ENCODE measurements around the gene SPATA45.

SPATA45 gene

DNA sequence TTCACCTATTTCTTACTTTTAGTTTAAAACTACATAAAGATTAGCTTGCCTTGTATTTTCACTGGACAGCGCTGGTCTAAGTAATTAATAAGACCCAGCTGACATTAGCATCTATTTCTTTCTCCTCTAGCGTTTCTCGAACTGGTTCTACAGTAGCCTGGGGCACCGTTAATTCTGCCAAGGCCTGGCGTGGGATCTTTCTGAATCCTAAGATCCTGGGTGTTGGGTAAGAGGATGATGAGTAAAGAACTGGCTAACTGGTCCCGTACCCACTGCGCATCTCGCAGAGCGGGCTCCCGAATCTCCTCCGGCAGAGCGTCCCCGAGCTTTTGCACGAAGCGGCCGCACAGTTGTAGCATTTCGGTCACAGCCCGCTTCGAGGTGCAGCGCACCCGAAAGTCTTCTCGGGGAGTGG, 56.2 kb downstream of the SPATA45 start:
- Histone ChIP-seq H3K4me2 (ENCODE audit: low read length) (peak overlapping the region; percentile 66), H3K27ac (ENCODE audit: low read depth, low read length, poor library complexity, severe bottlenecking) (peak overlapping the region; percentile 77), H3K27me3 (ENCODE audit: insufficient read depth, low read length) (no peaks in the 10 kb centered on the region), H3K9ac (ENCODE audit: low read length) (peak overlapping the region; percentile 81), H3K79me2 (ENCODE audit: insufficient read depth, low read length) (peaks cover 24% of the 10 kb centered on the region), H2AFZ (ENCODE audit: low read length) (no peak overlapping the region), H4K20me1 (ENCODE audit: insufficient read depth, low read length) (no peaks in the 10 kb centered on the region), H3K4me3 (ENCODE audit: low read depth, low read length, poor library complexity, severe bottlenecking) (peak overlapping the region; percentile 82), H3K9me3 (ENCODE audit: low read length) (no peaks in the 10 kb centered on the region), H3F3A (ENCODE audit: insufficient read depth, low read length) (no peaks in the 10 kb centered on the region), H3K36me3 (ENCODE audit: insufficient read depth, low read length) (peaks cover 22% of the 10 kb centered on the region; the same call in 1 of the 2 replicates), H3K9me2 (ENCODE audit: low read depth, low read length) (no peaks in the 10 kb centered on the region), H3K4me1 (ENCODE audit: insufficient read depth, low read length, severe bottlenecking) (peaks cover 46% of the 10 kb centered on the region)
- TF ChIP-seq EZH2 (IDR thresholded peaks at IDR 0.05; ENCODE audit: borderline replicate concordance, low read length): no peak
- TF ChIP-seq, protein P1, sequence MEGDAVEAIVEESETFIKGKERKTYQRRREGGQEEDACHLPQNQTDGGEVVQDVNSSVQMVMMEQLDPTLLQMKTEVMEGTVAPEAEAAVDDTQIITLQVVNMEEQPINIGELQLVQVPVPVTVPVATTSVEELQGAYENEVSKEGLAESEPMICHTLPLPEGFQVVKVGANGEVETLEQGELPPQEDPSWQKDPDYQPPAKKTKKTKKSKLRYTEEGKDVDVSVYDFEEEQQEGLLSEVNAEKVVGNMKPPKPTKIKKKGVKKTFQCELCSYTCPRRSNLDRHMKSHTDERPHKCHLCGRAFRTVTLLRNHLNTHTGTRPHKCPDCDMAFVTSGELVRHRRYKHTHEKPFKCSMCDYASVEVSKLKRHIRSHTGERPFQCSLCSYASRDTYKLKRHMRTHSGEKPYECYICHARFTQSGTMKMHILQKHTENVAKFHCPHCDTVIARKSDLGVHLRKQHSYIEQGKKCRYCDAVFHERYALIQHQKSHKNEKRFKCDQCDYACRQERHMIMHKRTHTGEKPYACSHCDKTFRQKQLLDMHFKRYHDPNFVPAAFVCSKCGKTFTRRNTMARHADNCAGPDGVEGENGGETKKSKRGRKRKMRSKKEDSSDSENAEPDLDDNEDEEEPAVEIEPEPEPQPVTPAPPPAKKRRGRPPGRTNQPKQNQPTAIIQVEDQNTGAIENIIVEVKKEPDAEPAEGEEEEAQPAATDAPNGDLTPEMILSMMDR (IDR thresholded peaks at IDR 0.05; ENCODE audit: low read length): no peak

- peaks cover 24% of the 10 kb centered on the region for H3K79me2 ChIP-seq (ENCODE audit: insufficient read depth, low read length)
- peaks cover 61% of the 10 kb centered on the region for H3K36me3 ChIP-seq (ENCODE audit: insufficient read depth, low read length)
These were observed 61.6 kb downstream of the SPATA45 start for GRCh38 chr1:212785871-212786270.

GRCh38 chr1:212783976-212784375, 63.5 kb downstream of the SPATA45 start:
- no peaks in the 10 kb centered on the region for H3F3A ChIP-seq (ENCODE audit: insufficient read depth, low read length)
- TF ChIP-seq, protein P1 (IDR thresholded peaks at IDR 0.05; ENCODE audit: low read length): no peak
- no peak for TF ChIP-seq EZH2 (IDR thresholded peaks at IDR 0.05; ENCODE audit: borderline replicate concordance, low read length)
- no peak overlapping the region for H3K4me2 ChIP-seq (ENCODE audit: low read length)
- no peak overlapping the region for H3K4me3 ChIP-seq (ENCODE audit: low read depth, low read length, poor library complexity, severe bottlenecking)
- H2AFZ ChIP-seq (ENCODE audit: low read length): no peak overlapping the region
- no peaks in the 10 kb centered on the region for H3K27me3 ChIP-seq (ENCODE audit: insufficient read depth, low read length)
- no peaks in the 10 kb centered on the region for H4K20me1 ChIP-seq (ENCODE audit: insufficient read depth, low read length)
- no peak overlapping the region for H3K27ac ChIP-seq (ENCODE audit: low read depth, low read length, poor library complexity, severe bottlenecking)
- peaks cover 67% of the 10 kb centered on the region for H3K36me3 ChIP-seq (ENCODE audit: insufficient read depth, low read length)
- peaks cover 6% of the 10 kb centered on the region for H3K4me1 ChIP-seq (ENCODE audit: insufficient read depth, low read length, severe bottlenecking)
- H3K9ac ChIP-seq (ENCODE audit: low read length): no peak overlapping the region
- H3K9me2 ChIP-seq (ENCODE audit: low read depth, low read length): no peaks in the 10 kb centered on the region
- no peaks in the 10 kb centered on the region for H3K9me3 ChIP-seq (ENCODE audit: low read length)
- peaks cover 13% of the 10 kb centered on the region for H3K79me2 ChIP-seq (ENCODE audit: insufficient read depth, low read length)

More at GRCh38 chr1:212785871-212786270, 61.6 kb downstream of the SPATA45 start:
- H2AFZ ChIP-seq (ENCODE audit: low read length): no peak overlapping the region
- H3K4me3 ChIP-seq (ENCODE audit: low read depth, low read length, poor library complexity, severe bottlenecking): no peak overlapping the region
- H3K9me3 ChIP-seq (ENCODE audit: low read length): no peaks in the 10 kb centered on the region
- H3K4me1 ChIP-seq (ENCODE audit: insufficient read depth, low read length, severe bottlenecking): peaks cover 22% of the 10 kb centered on the region
- H3K4me2 ChIP-seq (ENCODE audit: low read length): no peak overlapping the region
- no peak overlapping the region for H3K27ac ChIP-seq (ENCODE audit: low read depth, low read length, poor library complexity, severe bottlenecking)
- H3K27me3 ChIP-seq (ENCODE audit: insufficient read depth, low read length): no peaks in the 10 kb centered on the region
- no peak overlapping the region for H3K9ac ChIP-seq (ENCODE audit: low read length)
- H4K20me1 ChIP-seq (ENCODE audit: insufficient read depth, low read length): no peaks in the 10 kb centered on the region
- TF ChIP-seq, protein P1 (IDR thresholded peaks at IDR 0.05; ENCODE audit: low read length): no peak
- TF ChIP-seq EZH2 (IDR thresholded peaks at IDR 0.05; ENCODE audit: borderline replicate concordance, low read length): no peak
- H3K9me2 ChIP-seq (ENCODE audit: low read depth, low read length): no peaks in the 10 kb centered on the region
- no peaks in the 10 kb centered on the region for H3F3A ChIP-seq (ENCODE audit: insufficient read depth, low read length)
